HG03060 (cell line): ENCODE data around the gene CZIB.

Experiments used
- ATAC-seq: cut with Tn5 transposase; IDR thresholded peaks from one replicate; pipeline ENCODE4 v1.9.1; 2021; ENCODE audit warnings: low read depth, moderate number of reproducible peaks; ENCODE audit not compliant: unreplicated experiment

Gene CZIB

DNA sequence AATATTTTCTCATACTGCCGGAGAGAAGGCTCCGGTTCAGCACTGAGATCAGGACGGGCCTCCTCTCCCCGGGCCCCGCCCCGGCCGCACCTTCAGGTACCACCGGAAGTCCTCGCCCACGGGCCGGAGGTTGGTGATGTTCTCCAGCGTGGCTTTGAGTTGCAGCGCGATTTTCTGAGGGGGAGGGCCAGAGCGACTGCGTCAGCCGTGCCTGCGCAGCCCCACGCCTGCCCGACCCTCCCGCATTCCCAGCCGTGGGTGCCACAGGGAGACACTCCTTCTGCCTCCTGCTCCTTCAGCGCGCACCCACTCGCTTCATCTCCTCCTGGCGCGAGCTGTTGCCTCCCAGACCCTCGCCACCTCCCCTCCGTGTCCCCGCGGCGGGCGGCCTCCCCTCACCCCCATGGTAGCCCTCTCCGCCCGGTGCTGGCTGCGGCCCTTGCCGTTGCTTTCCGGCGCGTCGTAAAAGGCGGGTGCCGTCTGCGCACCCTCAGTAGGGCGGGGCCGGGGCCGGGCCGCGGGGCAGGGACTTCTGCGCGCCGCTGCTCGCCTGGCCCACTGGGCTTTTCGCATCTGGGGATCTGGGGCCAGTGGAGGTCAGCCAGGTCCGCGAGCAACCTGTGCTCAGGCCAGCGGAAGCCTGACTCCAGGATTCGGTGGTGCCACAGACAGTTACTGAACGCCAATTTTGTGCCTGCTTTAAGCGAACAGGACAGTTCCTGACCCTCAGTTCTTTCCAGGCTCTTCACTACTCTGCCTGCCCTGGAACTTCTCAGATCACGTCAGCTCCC lies at the start of gene CZIB:
Gene CZIB, minus strand, starts transcription at position 464 of the 791 bp plus-strand sequence. Its CDS starts 59 bp downstream, at position 405.
- peak; percentile 86 for ATAC-seq

DNA sequence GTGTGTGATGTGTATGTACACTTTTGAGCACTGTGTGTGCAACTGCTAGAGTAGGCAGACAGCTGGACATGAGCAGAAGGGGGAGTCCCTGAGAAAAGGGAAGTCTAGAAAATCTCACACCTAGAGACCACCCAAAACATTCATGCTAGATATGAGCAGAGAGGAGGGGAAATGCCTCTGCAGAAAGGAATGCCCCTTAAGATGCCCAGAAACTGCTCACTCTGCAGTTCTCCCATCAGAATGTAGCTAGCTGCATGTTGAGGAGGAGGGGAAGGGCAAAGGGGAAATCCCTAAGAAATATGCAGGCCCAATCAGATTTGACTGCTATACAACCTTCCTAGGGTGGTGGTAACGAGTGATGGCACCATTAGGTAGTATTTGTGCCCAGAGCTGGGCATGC lies 49.7 kb upstream of the CZIB start:
- ATAC-seq = no peak

DNA sequence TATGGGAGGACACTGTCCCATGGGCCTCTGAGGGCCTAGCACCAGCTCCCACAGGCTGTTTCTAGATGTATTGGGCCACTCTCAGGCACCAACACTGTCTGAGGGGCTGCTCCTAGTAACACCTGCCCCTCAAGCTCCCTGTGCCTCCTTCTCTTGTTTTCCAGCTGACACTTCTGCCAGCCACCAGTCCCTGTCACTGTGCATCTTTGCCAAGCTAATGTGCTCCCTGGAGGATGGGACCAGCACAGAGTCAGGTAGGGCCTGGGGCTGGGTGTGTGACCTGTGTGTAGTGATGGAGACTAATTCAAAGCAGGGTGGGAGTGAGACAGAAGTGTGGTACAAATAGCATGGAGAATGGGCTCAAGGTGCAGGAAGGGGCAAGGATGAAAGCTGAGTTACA lies 47.3 kb upstream of the CZIB start:
- ATAC-seq = no peak

DNA sequence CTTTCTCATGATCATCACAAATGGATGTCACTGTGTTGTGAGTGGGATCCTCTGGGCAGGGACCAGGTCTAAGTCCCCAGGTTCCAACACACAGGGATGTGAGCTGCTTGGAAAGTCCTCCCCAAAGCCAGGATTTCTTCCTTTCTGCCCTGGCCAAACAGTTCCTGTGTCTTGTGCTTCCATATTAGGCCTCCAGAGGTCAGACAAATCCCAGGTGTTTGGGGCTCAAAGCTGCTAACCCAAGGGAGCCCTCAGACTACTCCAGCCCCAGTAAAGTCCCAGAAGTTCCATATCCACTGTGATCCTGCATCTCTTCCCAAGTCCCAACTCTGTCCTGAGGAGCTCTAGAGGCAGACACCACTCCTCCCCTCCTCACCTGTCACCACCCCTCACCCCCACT lies 45.6 kb upstream of the CZIB start:
- no peak for ATAC-seq

DNA sequence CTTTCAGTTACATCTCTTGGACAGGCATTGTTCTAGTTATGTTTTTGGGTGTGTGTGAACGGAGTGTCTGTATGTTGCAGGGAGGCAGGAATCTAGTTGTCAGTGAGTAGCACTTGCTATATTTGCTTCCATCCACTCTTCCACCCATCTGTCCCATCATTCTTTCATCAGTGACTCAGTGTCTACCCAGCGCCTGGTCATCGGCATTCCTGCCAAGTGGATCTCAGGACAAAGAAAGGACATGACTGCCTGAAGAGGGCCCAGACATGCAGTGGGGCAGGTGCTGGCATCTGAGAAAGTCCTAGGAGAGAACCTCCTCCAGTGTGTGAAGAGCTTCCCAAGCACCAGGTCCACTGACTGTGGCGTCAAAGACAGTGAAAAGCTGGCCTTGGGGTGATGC lies 45.1 kb upstream of the CZIB start:
- no peak for ATAC-seq

DNA sequence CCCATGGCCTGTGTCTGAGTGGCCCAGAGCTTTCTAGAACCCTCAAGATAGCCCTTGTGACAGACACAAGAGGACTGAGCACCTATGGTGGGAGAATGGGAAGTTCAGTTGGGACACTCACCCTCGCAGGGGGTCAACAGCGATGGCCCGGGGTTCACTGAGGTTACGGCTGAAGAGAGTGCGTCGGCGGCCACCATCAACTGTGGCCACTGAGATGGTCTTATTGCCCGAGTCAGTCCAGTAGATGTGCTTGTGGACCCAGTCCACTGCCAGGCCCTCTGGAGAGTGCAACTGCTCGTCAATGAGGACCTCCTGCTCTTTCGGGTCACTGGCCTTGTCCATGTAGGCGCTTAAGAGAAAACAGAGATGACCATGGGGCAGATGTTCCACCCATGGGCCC lies 43.6 kb upstream of the CZIB start:
- ATAC-seq = no peak

DNA sequence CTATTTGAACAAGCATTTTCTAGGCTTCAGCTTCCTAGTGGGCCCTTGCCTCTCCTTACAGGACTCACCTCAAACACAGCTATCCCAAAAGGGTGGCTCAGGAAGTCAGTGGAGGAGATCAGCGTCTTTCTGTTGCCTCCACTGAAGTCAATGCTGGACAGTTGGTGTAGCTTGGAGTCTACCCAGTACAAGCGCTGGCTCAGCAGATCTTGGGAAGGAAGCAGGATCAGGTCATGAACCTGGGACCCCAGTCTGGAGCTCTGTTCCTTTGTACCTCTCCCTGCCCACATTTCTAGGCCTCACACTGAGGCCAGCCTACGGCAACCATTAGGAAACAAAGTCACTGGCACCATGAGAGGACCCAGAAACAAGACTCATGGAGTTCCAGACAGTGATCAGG lies 41.6 kb upstream of the CZIB start:
- no peak for ATAC-seq

DNA sequence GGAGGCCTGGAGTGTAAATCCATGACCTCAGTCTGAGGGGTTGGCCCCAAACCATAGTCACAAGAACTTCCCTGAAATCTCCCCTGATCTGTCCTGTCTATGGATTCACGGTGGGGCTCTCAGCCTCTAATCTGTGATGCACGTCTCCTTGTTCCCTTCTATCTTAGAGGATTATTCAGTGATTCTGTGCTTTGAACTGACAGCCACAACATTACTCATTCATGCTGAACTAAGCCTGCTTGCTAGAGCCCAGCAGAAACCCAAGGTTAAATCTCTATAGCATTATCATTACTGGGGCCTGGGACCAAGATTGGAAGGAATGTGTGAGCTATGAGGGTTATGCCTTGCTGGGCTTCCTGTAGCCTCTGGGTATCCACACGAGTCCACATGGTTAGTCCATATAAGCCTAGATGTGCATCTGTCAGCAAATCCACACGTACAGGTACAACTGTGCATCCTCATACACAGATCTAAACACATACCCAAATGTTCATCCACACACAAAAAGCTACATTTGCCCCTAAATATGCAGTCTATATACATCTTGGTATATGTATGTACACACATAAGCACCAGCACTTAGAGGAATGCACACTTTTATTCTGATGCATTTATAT lies 40.3 kb upstream of the CZIB start:
- no peak for ATAC-seq

DNA sequence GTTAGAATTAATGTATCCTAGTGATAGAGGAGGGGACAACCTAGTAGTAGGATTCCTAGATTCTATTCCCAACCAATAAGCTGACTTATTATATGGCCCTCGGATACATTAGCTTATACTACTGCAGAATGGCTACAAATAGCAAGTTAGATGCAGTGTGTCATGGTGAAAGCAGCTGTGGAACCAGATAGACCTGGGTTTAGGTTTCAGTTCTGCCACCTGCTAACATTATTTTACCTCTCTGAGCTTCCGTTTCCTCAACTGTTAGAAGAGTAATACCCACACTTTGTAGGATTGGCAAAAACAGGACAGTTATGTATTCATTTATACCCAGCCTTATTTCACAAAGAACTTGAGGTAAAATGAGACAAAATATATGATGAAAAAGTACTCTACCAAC lies 39.5 kb upstream of the CZIB start:
- no peak for ATAC-seq

DNA sequence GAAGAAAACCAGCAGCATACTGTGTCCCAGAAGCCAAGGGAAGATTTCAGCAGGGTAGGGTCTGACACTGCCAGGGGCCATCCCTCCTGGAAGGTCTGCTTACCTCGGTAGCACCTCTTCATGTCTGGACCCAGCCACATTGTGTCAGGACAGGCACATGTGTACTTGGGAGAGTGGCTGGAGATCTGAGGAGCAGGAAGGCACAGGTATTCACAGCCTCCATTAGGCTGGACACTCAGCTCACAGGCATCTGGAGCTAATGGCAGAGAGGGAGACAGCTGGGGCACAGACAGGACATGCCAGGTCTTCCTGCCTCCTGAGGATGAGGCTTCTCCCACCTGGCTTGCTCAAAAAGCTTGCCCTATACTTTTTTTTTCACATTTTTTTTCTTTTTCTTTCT lies 37.8 kb upstream of the CZIB start:
- ATAC-seq = no peak

DNA sequence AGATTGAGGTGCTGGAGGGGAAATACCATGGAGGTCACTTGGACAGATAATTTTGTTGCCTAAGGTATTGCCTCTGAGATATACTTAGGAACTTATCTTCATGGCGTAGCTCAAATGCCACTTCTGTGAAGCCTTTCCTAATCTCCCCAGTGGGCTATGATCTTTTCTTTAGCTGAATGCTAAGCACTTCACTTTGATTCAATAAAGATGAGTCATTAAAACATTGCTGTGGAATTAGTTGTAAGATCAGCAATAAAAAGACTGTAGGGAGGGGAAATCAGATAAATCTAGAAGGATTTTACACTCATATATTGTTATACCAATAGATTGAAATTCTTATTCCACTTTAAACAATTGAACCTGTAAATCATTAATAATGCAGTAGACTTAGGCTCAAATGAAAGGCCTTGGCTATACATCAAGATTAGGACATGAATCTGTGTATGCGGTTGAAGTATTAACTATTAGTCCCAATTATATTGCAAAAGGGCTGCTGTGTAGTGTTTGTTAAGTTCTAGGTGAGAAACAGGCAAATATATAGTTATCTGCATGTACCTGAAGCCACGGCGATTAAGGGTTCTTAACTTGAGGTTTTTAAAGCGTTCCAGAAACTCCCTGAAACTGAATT lies 37.1 kb upstream of the CZIB start:
- no peak for ATAC-seq

DNA sequence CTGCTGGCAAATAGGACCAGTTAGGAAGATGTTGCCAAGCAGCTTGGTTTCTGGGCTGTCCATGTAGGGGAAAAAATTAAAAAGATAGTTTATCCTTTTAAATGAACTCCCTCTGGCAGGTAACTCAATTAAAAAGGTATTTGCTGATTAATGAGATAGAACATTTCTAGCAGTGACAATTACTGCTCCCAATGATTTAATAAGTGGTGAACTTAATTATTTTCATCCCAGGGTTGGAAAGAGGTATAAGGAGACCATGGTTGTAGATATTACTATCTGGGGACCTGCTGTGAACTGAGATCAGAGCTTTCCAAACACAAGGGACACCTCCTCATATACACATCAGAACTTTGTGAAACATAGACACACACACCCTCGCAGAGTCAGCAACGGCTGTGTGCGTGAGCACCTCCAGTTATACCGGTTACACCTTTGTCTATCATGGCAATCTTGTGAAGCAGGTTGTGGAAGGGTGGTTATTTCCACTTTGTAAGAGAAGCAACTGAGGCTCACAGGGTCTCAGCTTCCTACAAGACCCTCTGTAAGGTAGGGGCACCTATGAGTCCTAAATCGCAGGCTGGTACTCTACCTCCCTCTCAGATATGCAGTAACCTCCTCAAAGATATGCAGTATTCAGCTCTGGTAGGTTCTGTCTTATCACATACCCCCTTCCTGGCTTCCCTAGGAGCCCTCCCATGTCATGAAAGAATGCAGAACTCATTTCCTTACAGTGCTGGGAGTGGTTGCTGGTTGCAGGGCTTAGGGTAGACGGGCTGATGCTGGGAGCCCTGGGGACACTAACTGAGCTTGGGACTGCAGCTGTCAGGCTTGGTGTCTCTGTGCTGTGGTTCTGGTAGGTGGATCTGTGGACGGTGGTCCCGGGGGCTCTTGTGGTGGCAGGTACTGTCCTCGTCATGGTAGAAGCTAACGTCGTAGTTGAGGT lies 36.3 kb upstream of the CZIB start:
- no peak for ATAC-seq

DNA sequence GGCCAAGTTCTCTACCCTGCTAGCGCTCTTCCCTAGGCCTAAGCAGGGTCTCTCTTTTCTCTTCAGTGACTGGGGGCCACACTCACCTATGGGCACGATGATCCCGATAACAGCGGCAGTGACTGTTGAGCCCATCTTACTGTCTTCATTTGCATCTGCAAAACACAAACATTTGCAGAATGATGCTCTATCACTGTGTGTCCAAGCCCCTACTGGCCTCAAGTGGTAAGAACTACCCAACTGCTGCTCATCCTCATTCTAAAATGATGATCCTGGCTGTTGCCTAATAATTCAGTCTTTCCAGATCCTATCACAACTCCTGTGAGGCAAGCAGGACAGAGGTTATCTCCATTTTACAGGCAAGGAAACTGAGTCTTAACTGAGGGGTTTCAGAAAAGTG lies 34.6 kb upstream of the CZIB start:
- ATAC-seq = no peak

DNA sequence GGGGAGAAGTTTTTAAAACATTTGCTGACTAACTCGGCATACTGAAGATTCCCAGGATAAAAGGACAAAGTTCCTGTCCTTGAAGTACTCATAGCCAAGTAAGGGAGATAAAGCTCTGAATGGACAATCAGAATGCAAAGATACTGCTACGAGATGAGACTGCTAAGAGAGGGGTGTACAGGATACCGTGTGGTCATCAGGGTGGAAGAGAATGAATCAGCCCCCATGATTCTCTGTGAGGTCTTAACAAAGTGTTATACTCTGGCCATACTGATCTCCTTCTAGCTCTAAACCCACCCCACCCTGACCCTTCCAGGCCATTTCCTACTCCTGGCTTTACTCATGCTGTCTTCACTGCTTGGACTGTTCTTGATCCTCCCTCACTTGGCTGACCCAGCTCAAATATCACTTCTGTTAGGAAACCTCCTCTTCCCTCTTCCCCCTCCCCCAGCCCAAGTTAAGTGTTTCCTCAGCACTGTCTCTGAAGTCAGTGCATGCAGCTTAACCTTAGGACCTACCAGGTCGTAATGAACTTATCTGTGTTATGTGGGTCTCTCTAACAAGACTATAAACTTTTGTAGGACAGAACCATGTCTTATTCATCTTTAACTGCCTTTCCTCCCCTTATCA lies 33.7 kb upstream of the CZIB start:
- ATAC-seq = no peak

DNA sequence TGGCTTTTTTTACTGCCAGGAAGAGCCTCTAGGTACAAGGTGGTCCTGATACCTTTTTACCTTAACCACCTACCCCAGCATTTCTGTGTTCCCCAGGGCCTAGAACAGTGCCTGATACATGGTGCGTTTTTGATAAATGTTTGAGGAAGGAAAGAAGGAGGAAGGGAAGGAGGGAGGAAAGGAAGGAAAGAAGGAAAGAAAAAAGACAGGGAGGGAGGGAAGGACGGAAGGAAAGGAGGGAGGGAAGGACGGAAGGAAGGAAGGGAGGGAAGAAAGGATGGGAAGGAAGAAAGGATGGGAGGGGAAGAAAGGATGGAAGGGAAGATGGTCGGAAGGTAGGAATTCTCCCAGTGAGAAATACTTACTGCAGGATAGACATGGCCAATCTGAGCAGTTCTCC lies 29.9 kb upstream of the CZIB start:
- ATAC-seq = no peak

DNA sequence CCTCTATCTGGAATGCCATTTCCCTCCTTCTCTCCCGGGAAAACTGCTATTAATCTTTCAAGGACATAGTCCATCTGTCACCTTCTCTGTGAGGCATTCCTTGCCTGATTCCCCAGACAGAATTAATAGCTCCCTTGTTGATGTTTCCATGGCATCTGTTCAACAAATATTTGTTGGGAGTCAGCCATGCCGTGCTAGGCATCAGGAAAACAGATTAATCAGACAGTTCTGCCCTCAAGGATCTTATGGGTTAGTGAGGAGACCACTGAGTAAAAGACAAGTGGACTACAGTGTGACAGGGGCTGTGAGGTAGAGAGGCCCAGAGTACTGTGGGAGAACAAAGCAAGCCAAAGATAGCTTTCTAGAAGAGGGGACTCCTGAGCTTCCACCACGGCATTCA lies 29.3 kb upstream of the CZIB start:
- no peak for ATAC-seq

DNA sequence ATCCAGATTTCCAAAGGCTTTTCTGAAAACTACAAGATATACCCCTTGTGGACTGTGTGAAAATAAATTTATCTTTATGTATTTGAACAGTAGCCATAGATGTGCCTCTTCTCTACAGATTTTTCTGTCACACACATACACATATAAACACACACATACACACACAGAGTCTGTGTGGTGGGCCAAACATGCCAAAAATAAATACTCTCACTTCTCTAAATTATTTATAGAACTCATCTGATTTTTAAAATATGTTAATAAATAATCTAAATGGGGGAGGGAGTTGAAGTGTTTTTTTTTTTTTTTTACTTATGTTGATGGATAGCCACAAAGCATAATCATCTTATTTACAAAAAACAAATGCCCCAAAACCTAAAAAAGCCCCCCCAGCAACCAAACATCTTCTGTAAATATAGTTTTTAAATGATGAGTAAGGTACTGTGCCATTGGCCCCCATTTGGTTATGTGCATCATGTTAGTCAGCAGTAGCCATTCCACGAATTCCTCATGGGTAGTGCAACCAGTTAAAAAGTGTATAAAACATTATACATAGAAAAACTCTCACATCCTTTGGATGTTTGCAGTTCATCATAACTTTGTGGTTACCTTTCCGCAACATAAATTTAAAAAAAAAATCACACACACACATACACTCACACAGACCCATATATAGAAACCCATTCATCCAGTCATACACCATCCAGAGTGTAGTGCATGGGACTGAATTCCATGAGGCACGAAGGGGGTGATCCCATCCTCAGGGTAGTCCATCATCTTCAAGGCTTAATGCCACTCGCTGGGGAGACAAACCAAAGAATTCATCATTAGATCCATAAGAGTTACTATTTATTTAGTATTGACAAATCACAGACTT lies 26.1 kb upstream of the CZIB start:
- ATAC-seq = no peak

DNA sequence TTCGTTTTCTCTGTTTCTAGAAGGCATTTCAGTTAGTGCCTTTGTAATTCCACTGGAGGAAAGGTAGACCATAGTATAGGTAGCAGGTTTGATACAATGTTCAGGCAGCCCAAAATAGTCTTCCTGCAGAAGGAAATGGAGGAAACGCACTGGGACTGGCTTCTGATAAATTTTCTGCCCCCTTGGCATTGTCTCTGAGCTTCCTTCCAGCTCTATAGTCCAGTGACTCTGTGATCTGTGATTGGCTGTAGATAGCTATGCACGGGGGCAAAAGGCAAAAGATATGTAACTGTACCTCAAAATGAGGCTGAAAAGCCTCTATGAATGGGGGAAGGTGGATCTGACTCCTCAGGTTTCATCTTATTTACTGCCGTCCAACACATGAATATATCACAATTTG lies 23.7 kb upstream of the CZIB start:
- ATAC-seq = no peak

DNA sequence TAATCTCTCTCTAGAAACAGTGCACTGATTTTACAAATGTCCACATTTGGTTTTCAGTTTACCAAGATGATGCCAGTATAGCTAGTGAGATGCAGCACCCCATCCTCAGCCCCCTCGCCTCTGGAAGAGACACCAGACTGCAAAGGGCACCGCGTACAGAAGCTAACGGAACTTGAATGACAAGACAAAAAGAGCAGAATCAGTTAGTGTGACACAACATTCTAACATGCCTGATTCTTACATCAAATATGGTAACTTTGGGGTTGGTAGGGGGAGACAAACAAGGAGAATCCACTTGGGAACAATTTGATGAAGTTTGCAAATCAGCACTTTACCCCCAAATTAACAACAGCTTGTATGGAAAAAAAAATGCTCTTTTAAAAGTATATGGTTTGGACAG lies 21.9 kb upstream of the CZIB start:
- ATAC-seq = no peak
